Endometrial microvascular endothelial cells (primary cell): ENCODE measurements around the gene SRPK2. TPM values are rescaled to one million over a fixed set of nuclear protein-coding genes. Genes with fewer than 3 reads are reported as not detected.
"Not testable (repeated sequence)": the region's sequence is repeated elsewhere in the genome, so short reads cannot be mapped to it uniquely, and the experiment has no call there.

Experiments
- in situ Hi-C: cut with HindIII; loops from 2 replicates; pipeline ENCODE4 v1.10.0; 2017; ENCODE audit warnings: low sequenced_read_pairs, low pct_unique_long_range_greater_than_20kb; ENCODE audit errors: inconsistent ontology term
- total RNA-seq: library from RNA; depleted of rRNA; stranded (reverse); fragments of >200 nt; gene quantifications from one replicate; pipeline ENCODE4 v1.2.3, GENCODE V29; 2015; ENCODE audit errors: inconsistent ontology term

The SRPK2 gene
- 32.5 TPM for total RNA-seq

GRCh38 chr7:105388356-105389087 lies at the start of gene SRPK2:
Gene SRPK2 (minus strand): TSS chr7:105388921.
- in situ Hi-C loops: no loop called here

GRCh38 chr7:105438254-105438653 lies 49.5 kb upstream of the SRPK2 start:
- in situ Hi-C loops: no loop called here

GRCh38 chr7:105437356-105437755 lies 48.6 kb upstream of the SRPK2 start:
- in situ Hi-C loops: not testable (repeated sequence)

GRCh38 chr7:105429746-105430612 lies 41.3 kb upstream of the SRPK2 start:
- in situ Hi-C loops: no loop called here

GRCh38 chr7:105426606-105427146 lies 38.0 kb upstream of the SRPK2 start:
- in situ Hi-C loops: no loop called here

- in situ Hi-C loops: no loop called here
Measured at GRCh38 chr7:105423987-105424386, 35.3 kb upstream of the SRPK2 start.

GRCh38 chr7:105413887-105414437 lies 25.2 kb upstream of the SRPK2 start:
- in situ Hi-C loops: no loop called here

- in situ Hi-C loops: not testable (repeated sequence)
Measured at GRCh38 chr7:105410774-105411173, 22.1 kb upstream of the SRPK2 start.

GRCh38 chr7:105409775-105410174 lies 21.1 kb upstream of the SRPK2 start:
- in situ Hi-C loops: not testable (repeated sequence)

- in situ Hi-C loops: no loop called here
Measured at GRCh38 chr7:105408791-105409410, 20.2 kb upstream of the SRPK2 start.

GRCh38 chr7:105403128-105403527 lies 14.4 kb upstream of the SRPK2 start:
- in situ Hi-C loops: no loop called here

- in situ Hi-C loops: no loop called here
Measured at GRCh38 chr7:105402221-105403095, 13.7 kb upstream of the SRPK2 start.

GRCh38 chr7:105399043-105399725 lies 10.5 kb upstream of the SRPK2 start:
- in situ Hi-C loops: no loop called here

- in situ Hi-C loops: no loop called here
Measured at GRCh38 chr7:105396566-105396965, 7.8 kb upstream of the SRPK2 start.

GRCh38 chr7:105391429-105391828 lies 2.7 kb upstream of the SRPK2 start:
- in situ Hi-C loops: no loop called here

GRCh38 chr7:105389889-105390288 lies 1.2 kb upstream of the SRPK2 start:
- in situ Hi-C loops: no loop called here

- in situ Hi-C loops: no loop called here
Measured at GRCh38 chr7:105389088-105389650, 448 bp upstream of the SRPK2 start.
